Endothelial cell of umbilical vein (primary cell): ENCODE data around the gene PLCXD3.

ENCODE experiments used
- CTCF ChIP-seq, 2 donors: IDR thresholded peaks; 1 replicate in 1 of 2; 2 replicates in 1 of 2; pipeline ENCODE4 v1.5.1; 2011; ENCODE audit warnings: low read length in 2 of 2, mild to moderate bottlenecking in 2 of 2, moderate library complexity in 2 of 2, control low read depth in 1 of 2, inconsistent platforms in 1 of 2, low read depth in 1 of 2; ENCODE audit not compliant: insufficient read depth in 1 of 2; ENCODE audit errors: extremely low read depth in 1 of 2
- POLR2A ChIP-seq: IDR thresholded peaks from 2 replicates; pipeline ENCODE4 v1.6.1; 2012; ENCODE audit warnings: low read depth, mild to moderate bottlenecking, control low read depth, low read length
- POLR2AphosphoS5 ChIP-seq: IDR thresholded peaks from 2 replicates; pipeline ENCODE4 v1.6.1; 2012; ENCODE audit warnings: low read depth, mild to moderate bottlenecking, control low read depth, low read length, moderate library complexity; ENCODE audit not compliant: insufficient read depth
- TF ChIP-seq, protein P1 (sequence below): IDR thresholded peaks from 2 replicates; pipeline ENCODE4 v1.6.1; 2011; ENCODE audit not compliant: insufficient read depth, insufficient read length

GRCh38 chr5:41291323-41291722 is 219.1 kb downstream of the PLCXD3 start:
- no peak for TF ChIP-seq POLR2AphosphoS5
- no peak for TF ChIP-seq CTCF (IDR thresholded peaks at IDR 0.05; ENCODE audit: extremely low read depth in 1 of 2, insufficient read depth in 1 of 2, low read depth in 1 of 2, low read length in 2 of 2)
- TF ChIP-seq, protein P1, sequence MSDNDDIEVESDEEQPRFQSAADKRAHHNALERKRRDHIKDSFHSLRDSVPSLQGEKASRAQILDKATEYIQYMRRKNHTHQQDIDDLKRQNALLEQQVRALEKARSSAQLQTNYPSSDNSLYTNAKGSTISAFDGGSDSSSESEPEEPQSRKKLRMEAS: no peak
- no peak for TF ChIP-seq POLR2A
